MM.1S (cell line): ENCODE data around the gene UGT3A2.

Experiments
- EZH2 ChIP-seq: fragments of 300-600 bp; sonication (generic); optimal IDR thresholded peaks from 2 replicates; pipeline ENCODE3; 2017; ENCODE audit warnings: low read depth, mild to moderate bottlenecking, antibody characterized with exemption, low read length, mixed read lengths
- EZH2phosphoT487 ChIP-seq: fragments of 300-600 bp; sonication (generic); IDR thresholded peaks from 2 replicates; pipeline ENCODE4 v1.6.1; 2018; ENCODE audit warnings: antibody characterized with exemption, low read length
- TF ChIP-seq, protein P1 (sequence below): fragments of 300-600 bp; sonication (generic); IDR thresholded peaks from 2 replicates; pipeline ENCODE4 v1.5.1; 2016; ENCODE audit warnings: antibody characterized with exemption, low read length, mixed read lengths

DNA sequence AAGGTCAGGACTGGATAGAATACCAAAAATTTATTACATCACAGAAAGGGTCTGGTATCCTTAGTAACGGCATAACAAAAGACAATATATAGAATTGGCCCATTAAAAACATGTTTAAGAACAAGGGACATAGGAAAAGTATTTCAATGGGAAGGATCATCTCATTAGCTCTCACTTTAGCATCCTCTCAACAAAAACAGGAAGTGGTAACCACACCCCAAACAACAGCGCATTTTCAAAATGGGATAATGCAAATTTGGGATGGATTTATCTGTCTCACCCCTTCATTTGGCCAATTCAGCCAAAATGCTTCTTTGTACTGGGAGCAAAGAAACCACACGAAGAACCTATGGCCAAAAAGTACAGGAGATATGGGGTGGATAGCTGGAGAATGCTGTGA, 65.7 kb downstream of the UGT3A2 start:
- TF ChIP-seq, protein P1, sequence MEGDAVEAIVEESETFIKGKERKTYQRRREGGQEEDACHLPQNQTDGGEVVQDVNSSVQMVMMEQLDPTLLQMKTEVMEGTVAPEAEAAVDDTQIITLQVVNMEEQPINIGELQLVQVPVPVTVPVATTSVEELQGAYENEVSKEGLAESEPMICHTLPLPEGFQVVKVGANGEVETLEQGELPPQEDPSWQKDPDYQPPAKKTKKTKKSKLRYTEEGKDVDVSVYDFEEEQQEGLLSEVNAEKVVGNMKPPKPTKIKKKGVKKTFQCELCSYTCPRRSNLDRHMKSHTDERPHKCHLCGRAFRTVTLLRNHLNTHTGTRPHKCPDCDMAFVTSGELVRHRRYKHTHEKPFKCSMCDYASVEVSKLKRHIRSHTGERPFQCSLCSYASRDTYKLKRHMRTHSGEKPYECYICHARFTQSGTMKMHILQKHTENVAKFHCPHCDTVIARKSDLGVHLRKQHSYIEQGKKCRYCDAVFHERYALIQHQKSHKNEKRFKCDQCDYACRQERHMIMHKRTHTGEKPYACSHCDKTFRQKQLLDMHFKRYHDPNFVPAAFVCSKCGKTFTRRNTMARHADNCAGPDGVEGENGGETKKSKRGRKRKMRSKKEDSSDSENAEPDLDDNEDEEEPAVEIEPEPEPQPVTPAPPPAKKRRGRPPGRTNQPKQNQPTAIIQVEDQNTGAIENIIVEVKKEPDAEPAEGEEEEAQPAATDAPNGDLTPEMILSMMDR, result no peak
- no peak for TF ChIP-seq EZH2phosphoT487
- TF ChIP-seq EZH2, result no peak
